ENCODE data around the gene NFATC1.

The NFATC1 gene

GRCh38 chr18:79563949-79564348 is 168.2 kb downstream of the NFATC1 start:
- no peak for DNase-seq

DNA sequence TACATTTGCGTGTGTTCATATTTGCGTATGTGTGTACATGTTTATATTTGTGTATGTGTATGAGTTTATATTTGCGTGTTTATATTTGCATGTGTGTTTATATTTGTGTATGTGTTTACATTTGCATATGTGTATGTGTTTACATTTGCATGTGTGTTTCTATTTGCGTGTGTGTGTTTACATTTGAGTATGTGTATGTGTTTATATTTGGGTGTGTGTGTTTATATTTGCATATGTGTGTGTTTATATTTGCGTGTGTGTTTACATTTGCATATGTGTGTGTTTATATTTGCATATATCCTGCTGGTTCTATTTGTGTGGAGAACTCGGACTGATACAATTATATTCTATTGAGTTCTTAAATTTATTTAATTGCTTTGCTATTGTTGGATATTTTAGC is 168.7 kb downstream of the NFATC1 start:
- DNase-seq, result no peak

GRCh38 chr18:79566771-79567431 is 171.2 kb downstream of the NFATC1 start:
- DNase-seq, result no peak

DNA sequence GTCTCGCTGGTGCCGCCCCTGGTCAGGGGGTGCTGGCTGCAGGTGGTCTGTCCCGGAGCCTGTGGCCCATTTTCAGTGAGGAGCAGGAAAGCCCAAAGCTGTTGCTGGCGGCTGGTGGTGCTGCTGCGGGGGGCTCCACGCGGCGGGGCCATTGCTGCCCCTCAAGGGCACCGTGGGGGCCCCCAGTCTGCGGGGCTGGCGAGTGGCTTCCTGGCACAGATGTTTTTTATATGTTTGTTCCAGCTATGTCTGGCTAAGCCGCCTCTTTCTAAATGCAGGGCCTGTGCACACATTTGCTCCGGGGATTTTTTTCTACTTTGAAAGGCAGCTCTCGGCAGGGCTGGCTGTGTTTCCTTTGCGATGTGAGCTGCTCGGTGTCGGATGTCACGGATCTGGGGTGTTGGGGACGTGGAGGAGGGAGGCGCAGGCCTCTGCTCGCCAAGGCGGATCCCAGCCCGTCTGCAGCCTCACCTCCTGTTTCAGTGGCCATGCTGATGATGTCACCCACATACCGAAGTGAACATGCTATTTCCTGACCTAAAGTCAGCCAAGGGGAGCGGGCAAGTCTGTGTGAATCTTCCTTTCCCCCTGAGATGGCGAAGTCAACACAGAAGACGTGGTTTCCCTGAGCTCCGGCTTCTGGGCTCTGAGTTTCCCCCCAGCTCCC is 171.9 kb downstream of the NFATC1 start:
- DNase-seq, result no peak

DNA sequence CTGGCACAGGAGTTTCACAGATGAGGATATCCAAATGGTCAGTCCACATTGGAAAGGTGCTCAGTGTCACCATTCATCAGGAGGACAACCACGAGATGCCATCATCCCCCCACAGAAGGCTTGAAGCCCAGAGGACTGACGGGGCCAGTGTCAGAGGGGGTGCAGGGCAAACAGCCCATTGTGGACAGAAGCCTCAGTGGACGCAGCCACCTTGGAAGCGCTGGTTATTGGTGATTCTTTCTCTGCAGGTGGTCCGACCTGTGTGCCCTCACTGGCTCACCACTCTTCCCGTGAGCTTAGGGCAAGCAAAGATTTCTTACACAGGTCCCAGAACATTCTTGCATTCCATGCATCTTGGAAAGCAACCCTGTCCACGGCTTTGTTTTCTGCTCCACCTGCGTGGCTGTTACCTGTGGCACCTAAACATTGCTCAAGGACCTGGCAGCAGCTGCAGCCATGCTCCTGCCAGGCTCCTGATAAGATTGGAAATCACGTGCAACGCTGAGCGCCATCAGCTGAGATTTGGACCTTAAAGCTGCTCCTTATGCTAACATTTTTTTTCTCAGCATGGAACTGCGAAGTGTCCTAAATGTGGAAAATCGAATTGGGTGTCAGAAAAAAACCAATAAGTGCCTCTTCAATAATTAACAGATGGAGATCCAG is 172.9 kb downstream of the NFATC1 start:
- DNase-seq, result no peak

DNA sequence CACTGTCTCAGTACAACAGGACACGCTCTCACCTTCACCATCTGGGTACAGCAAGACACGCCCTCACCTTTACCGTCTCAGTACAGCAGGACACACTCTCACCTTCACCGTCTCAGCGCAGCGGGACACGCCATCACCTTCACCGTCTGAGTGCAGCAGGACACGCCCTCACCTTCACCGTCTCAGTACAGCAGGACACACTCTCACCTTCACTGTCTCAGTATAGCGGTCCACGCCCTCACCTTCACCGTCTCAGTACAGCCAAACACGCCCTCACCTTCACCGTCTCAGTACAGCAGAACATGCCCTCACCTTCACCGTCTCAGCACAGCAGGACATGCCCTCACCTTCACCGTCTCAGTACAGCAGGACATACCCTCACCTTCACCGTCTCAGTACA is 174.0 kb downstream of the NFATC1 start:
- no peak for DNase-seq

GRCh38 chr18:79570266-79571201 is 174.8 kb downstream of the NFATC1 start:
- DNase-seq, result no peak

DNA sequence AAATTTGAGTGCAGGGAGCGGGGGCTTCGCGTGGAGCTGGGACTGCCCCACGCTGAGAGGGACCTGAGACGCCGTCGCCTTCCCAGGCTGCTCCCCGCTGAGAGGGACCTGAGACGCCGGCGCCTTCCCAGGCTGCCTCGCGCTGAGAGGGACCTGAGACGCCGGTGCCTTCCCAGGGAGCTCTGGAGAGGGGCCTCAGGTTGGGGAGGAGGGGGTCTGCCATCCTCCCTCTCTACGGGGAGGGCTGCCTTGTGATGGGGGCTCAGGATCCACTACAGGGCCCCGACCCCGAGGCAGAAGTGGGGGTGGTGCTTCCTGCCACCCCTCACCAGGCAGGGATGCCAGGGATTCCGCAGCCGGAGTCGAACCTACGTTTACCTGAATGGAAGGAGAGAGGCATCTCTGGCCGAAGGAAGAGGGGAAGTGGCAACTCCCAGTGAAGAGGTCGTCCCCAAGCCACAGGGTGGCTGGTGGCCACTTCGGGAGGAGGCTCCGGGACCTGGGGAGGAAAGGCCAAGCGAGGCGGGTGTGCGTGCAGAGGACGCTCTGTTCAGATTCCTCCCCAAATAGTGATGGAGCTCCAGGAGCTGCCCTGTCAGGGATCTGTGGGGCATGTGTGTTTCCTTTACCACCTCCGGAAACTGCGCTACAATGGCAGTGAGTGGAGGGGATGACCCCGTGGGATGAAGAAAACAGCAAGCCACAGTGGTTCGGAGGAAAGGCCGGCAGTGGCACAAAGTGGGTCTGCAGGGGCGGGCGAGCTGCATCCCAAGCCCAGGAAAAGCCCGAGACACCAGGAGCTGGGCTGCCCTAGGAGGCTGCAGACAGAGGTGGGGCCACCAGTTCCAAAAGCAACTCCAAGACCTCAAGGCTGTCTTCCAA is 175.7 kb downstream of the NFATC1 start:
- no peak for DNase-seq

DNA sequence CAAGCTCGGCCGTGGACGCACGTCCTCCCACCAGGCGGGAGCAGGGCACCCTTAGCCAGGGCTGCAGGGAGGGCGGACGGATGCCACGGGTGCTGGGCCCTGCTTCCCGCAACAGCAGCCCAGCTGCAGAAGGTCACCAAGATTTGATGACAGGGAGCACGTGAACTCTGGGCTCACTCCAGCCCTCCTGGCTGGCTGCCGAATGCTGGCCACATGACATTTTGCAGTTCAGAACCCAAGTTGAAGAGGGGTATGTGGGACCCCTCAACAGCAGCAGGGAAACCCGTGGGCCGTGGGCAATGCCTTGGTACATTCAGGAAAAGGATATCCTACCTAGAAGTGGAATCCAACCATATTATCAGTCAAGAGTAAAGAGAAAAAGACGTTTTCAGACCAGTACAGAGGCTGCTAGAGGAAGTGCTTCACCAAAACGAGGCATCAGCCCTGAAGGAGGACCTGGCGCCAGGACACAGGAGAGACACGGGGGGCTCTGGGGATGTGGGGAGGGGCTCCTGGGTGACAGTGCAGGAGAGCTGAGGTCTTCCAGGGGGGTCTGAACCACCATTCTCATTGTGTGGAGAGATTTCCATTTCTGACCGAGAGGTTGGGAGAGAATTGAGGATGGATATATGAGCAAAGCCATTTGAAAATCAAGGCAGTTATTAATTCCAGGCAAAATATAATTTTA is 176.5 kb downstream of the NFATC1 start:
- no peak for DNase-seq

DNA sequence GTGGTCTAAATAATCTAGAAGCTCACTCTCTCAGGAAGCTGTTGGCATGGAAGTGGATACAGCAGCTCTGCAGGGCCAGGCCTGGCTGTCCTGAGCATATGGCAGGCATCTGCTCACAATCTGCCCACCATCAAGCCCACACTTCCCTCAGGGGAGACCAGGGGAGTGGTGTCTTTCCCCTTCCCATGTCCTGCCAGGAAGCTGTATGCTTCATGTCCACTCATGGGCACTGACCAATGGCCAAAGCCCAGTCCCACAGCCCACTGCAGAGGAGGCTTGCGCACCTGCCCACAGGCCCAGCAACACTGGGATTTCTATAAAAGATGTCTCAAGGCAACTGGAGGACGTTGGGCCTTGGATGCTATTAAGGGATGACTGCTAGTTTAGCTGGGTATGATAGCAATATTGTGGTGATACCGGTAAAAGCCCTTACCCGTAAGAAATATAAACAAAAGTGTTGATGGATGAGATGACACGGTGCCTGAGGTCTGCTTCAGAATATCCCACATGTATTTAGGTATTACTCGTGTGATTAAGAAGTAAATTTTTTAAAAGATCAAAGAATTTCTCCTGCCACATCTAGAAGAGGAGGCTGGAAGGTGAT is 177.2 kb downstream of the NFATC1 start:
- no peak for DNase-seq

- DNase-seq, result no peak
These were observed 178.3 kb downstream of the NFATC1 start for GRCh38 chr18:79573921-79574491.

DNA sequence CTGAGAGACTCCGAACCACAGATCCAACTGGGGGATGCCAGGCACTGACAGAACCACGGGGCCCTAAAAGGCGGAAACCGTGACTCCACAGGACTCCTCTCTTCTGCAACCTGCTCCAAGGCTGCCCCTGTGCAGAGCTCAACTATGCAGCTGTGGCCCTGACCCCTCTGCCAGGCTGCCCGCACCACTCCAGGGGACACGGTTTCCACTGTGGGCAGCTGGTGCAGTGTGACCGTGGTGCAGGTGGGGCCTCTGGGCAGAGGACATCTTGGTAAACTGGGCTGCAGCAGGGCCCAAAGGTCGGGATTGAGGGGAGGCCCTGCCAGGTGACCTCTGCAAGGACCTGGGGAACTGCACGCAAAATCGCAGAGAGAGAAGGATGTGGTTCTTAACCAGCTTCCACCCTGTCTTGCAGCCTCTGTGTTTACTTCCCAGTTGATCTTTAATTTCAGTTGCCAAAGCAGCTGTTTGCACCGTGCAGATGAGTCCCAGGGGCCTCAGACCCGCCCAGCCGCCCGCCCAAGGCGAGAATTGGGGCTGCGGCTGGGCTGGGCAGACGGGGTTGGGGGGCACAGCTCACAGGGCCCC is 179.3 kb downstream of the NFATC1 start:
- no peak for DNase-seq

GRCh38 chr18:79575891-79576685 is 180.4 kb downstream of the NFATC1 start:
- DNase-seq, result no peak

- DNase-seq, result no peak
These were observed 181.1 kb downstream of the NFATC1 start for GRCh38 chr18:79576686-79577351.

DNA sequence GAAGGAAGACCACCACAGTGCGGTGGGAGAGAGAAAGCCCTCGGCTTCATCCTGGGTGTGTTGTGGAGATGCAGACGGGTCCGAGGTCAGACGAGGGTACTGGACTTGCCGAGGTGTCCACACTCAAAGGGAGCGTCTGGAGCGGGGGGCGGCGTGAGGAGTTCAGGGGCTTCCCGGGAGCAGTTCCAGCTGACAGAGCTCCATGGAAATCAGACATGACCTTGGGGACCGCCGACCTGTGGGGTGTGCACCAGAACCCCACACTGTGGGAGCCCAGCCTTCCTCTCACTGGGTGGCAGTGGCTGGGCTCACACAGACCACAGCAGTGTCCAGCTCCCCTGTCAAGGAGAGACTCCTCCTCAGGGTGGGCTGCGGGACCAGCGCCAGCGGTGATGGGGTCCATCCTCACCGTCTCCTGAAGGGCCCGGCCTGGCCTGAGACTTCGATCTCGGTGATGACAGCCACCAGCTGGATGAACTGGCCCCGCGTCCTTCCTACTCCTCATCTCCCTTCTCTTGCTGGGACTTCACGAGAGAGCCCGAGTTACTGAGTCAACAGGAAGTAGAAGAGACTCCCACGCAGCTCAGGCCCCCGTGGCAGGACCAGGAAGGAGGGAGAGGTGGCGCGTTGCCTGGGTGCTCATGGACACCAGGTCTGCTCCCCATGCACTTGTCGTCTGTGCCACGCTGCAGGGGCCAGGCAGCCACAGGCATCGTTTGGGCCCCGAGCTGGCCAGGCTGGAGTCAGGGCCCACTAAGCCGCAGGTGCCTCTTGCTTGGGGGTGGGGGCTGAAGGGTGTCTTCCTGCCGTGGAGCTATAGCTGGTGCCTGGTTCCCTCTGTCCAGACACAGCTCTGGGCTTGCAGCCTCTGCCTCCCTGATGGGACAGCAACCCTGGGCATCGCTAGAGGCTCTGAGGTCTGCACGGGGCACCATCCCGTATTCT is 182.0 kb downstream of the NFATC1 start:
- no peak for DNase-seq

- no peak for DNase-seq
These were observed 182.9 kb downstream of the NFATC1 start for GRCh38 chr18:79578396-79579260.

Data from activated naive CD4-positive, alpha-beta T cell treated with Interleukin-2 at 50 U/mL for 16 hours (primary cell).